22Rv1 (cell line): Measurements from ENCODE around the gene ANAPC10.

Source experiments
- ZFX ChIP-seq: fragments of 450-650 bp; IDR thresholded peaks from 2 replicates; pipeline ENCODE4 v1.6.1; 2017; ENCODE audit warnings: antibody characterized with exemption, borderline replicate concordance
- TF ChIP-seq, protein P1 (sequence below): fragments of 450-650 bp; IDR thresholded peaks from 2 replicates; pipeline ENCODE4 v1.5.1; 2017; ENCODE audit warnings: mild to moderate bottlenecking

DNA sequence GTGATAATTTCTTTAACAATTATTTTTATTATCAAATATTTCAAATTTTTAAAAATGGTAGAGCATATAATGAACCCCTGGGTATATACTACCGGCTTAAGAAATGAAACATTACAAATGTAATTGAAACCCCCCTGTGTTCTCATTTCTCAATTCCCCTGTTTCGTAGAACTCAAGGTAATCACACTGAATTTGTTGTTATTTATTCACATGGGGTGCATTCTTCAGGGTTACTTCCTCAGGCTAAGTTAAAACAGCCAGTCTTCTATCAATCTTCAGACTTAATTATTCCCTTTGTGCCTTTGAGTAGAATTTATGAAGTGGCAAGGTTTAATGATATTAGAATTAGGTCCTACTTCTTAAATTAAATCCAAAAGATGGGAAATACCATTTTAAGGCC is 128.2 kb downstream of the ANAPC10 start:
- TF ChIP-seq, protein P1, sequence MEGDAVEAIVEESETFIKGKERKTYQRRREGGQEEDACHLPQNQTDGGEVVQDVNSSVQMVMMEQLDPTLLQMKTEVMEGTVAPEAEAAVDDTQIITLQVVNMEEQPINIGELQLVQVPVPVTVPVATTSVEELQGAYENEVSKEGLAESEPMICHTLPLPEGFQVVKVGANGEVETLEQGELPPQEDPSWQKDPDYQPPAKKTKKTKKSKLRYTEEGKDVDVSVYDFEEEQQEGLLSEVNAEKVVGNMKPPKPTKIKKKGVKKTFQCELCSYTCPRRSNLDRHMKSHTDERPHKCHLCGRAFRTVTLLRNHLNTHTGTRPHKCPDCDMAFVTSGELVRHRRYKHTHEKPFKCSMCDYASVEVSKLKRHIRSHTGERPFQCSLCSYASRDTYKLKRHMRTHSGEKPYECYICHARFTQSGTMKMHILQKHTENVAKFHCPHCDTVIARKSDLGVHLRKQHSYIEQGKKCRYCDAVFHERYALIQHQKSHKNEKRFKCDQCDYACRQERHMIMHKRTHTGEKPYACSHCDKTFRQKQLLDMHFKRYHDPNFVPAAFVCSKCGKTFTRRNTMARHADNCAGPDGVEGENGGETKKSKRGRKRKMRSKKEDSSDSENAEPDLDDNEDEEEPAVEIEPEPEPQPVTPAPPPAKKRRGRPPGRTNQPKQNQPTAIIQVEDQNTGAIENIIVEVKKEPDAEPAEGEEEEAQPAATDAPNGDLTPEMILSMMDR: no peak
- TF ChIP-seq ZFX: no peak
